Right cardiac atrium (tissue), 5 donors: ENCODE measurements around the gene RYR2. TPM values are rescaled to one million over a fixed set of nuclear protein-coding genes. Genes with fewer than 3 reads are reported as not detected.

Experiments used
- ATAC-seq, 2 donors: fragments of 200-7000 bp; cut with Tn5 transposase; one replicate each; pipeline versions ENCODE4 v1.8.0 to v1.9.1; 2020; ENCODE audit warnings: moderate library complexity in 2 of 2, mild to moderate bottlenecking in 1 of 2
- DNase-seq, 3 donors: peaks; one replicate each; pipeline ENCODE4 v3.0.0-alpha.2; 2020
- H3K27ac ChIP-seq: one replicate; pipeline ENCODE4 v1.5.1; 2013; ENCODE audit warnings: mild to moderate bottlenecking, low read length, control low read depth, moderate library complexity
- H3K27me3 ChIP-seq: one replicate; pipeline ENCODE4 v1.6.1; 2013; ENCODE audit not compliant: control insufficient read depth, insufficient read depth
- H3K4me1 ChIP-seq: one replicate; pipeline ENCODE4 v1.6.1; 2013; ENCODE audit warnings: low read length; ENCODE audit not compliant: control insufficient read depth, insufficient read depth
- H3K4me3 ChIP-seq: one replicate; pipeline ENCODE4 v1.5.1; 2013; ENCODE audit warnings: low read length, control low read depth
- H3K9me3 ChIP-seq: one replicate; pipeline ENCODE4 v1.6.1; 2013; ENCODE audit warnings: low read length; ENCODE audit not compliant: control insufficient read depth
- WGBS: extraction: QIAGEN DNeasy Blood & Tissue Kit; methylation state at CpG from one replicate; pipeline ENCODE4 v1.1.7; 2013; 5-methylcytosine and 5-hydroxymethylcytosine counted together
- intact Hi-C, 4 donors: fragments of 100-400 bp; cut with DNase I; formaldehyde crosslinking; loops; one replicate each; pipeline versions ENCODE4 v1.11.0 to v1.14.0; 2022 to 2023
- polyA plus RNA-seq: library from polyadenylated mRNA; stranded (reverse); fragments of 200-250 nt; gene quantifications from one replicate; pipeline ENCODE4 v1.2.3, GENCODE V29; 2013
- total RNA-seq, 4 donors: library from RNA; stranded (reverse); fragmentation: NEBNext Ultra II Directional; extraction: Animal tissue kit (Norgen Biotek cat#: 25700); gene quantifications; one replicate each; pipeline ENCODE4 v1.2.1, GENCODE V29; 2021
- donor health status: healthy with polysubstance abuse.
- donor health status: DM: no; HTN: yes; CAD: no.
- donor health status: DM: no; HTN: no; CAD: no.
- donor health status: DM: no; HTN: yes; CAD: no; lungs with severe emphysema.
- donor health status: DM: yes; HTN: yes; CAD: no.

Gene RYR2
- total and polyA plus RNA-seq, 5 donors, result 166 to 716 (median 487) TPM

- intact Hi-C loops, result no loop called here
- Histone ChIP-seq H3K27ac (no peak overlapping the region), H3K9me3 (no peaks in the 10 kb centered on the region), H3K4me3 (no peak overlapping the region), H3K27me3 (no peaks in the 10 kb centered on the region), H3K4me1 (peaks cover 3% of the 10 kb centered on the region)
- WGBS, result 53% methylated on average over 3 of the region's 3 CpGs
- ATAC-seq (peak; percentile 54 to 61), DNase-seq (no peak)
Measured at GRCh38 chr1:237556911-237557310, 514.9 kb downstream of the RYR2 start.

- peaks cover 2% of the 10 kb centered on the region for H3K4me1 ChIP-seq
- no peak for DNase-seq
- ATAC-seq, result no peak
Measured at GRCh38 chr1:237562242-237562823, 520.3 kb downstream of the RYR2 start.

GRCh38 chr1:237565236-237565635, 523.3 kb downstream of the RYR2 start:
- Histone ChIP-seq H3K4me3 (no peak overlapping the region), H3K27ac (no peak overlapping the region), H3K27me3 (no peaks in the 10 kb centered on the region), H3K4me1 (no peaks in the 10 kb centered on the region), H3K9me3 (no peaks in the 10 kb centered on the region)
- intact Hi-C loops, result no loop called here
- ATAC-seq (peak; percentile 19 to 25), DNase-seq (no peak)
- 60% methylated on average over 7 of the region's 7 CpGs for WGBS

More at GRCh38 chr1:237562242-237562823, 520.3 kb downstream of the RYR2 start:
- no peak overlapping the region for H3K27ac ChIP-seq
- intact Hi-C loops, result no loop called here
- no peak overlapping the region for H3K4me3 ChIP-seq
- 50% methylated on average over 4 of the region's 4 CpGs for WGBS
- no peaks in the 10 kb centered on the region for H3K27me3 ChIP-seq
- no peaks in the 10 kb centered on the region for H3K9me3 ChIP-seq

DNA sequence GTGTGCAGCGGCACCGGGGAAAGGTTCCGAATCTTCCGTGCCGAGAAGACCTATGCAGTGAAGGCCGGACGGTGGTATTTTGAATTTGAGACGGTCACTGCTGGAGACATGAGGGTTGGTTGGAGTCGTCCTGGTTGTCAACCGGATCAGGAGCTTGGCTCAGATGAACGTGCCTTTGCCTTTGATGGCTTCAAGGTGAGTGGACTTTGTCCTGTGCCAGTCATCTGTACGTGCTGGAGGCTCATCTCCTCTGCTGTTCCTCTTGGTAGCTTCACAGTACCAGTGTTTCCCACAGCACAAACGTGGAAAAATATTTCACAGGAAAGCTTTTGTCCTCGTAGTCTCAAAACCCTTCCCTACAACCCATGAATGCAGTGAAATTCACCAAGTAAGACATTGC, 524.6 kb downstream of the RYR2 start:
- intact Hi-C loops, result no loop called here
- 86% methylated on average over 14 of the region's 14 CpGs for WGBS
- no peak overlapping the region for H3K27ac ChIP-seq

DNA sequence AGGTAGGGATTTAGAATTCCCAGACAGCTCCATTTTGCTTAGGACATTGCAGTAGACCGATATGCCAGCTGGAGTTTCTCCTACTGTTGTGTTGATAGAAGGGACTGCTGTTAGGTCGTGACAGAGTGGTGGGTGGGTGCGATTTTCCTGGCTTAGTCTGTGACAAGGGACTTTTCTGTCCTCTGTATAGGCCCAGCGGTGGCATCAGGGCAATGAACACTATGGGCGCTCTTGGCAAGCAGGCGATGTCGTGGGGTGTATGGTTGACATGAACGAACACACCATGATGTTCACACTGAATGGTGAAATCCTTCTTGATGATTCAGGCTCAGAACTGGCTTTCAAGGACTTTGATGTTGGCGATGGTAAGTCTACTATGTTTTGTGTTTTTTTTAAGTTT, 527.0 kb downstream of the RYR2 start:
- ATAC-seq (no peak), DNase-seq (no peak)
- 69% methylated on average over 9 of the region's 9 CpGs for WGBS
- H3K4me3 ChIP-seq, result no peak overlapping the region
- H3K9me3 ChIP-seq, result no peaks in the 10 kb centered on the region
- H3K27me3 ChIP-seq, result no peaks in the 10 kb centered on the region
- intact Hi-C loops, result no loop called here
- H3K27ac ChIP-seq, result no peak overlapping the region
- no peaks in the 10 kb centered on the region for H3K4me1 ChIP-seq

More for the DNA sequence above, 524.6 kb downstream of the RYR2 start:
- Histone ChIP-seq H3K4me3 (no peak overlapping the region), H3K27me3 (no peaks in the 10 kb centered on the region), H3K9me3 (no peaks in the 10 kb centered on the region), H3K4me1 (no peaks in the 10 kb centered on the region)
- ATAC-seq (no peak), DNase-seq (no peak)

DNA sequence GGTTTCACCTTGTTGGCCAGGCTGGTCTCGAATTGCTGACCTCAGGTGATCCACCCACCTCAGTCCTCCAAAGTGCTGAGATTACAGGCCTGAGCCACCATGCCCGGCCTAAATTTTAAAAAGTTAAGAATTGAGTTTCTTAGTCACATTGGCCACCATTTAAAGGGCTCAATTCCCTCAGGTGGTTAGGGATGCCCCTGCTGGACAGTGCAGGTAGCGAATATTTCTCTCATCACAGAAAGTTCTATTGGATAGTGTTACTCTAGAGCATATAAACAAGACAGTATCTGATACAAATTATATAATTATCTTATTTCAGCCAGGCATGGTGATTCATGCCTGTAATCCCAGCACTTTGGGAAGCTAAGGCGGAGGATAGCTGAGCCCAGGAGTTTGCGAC, 528.5 kb downstream of the RYR2 start:
- Histone ChIP-seq H3K27ac (no peak overlapping the region), H3K9me3 (no peaks in the 10 kb centered on the region), H3K27me3 (no peaks in the 10 kb centered on the region), H3K4me1 (no peaks in the 10 kb centered on the region), H3K4me3 (no peak overlapping the region)
- 95% methylated on average over 5 of the region's 5 CpGs for WGBS
- no peak for ATAC-seq
- intact Hi-C loops, result no loop called here
- no peak for DNase-seq

GRCh38 chr1:237574536-237574935, 532.6 kb downstream of the RYR2 start:
- WGBS, result 65% methylated on average over 2 of the region's 2 CpGs
- no peaks in the 10 kb centered on the region for H3K9me3 ChIP-seq
- H3K27ac ChIP-seq, result no peak overlapping the region
- ATAC-seq (no peak), DNase-seq (no peak)
- no peak overlapping the region for H3K4me3 ChIP-seq
- H3K27me3 ChIP-seq, result no peaks in the 10 kb centered on the region
- H3K4me1 ChIP-seq, result no peaks in the 10 kb centered on the region
- intact Hi-C loops, result no loop called here

DNA sequence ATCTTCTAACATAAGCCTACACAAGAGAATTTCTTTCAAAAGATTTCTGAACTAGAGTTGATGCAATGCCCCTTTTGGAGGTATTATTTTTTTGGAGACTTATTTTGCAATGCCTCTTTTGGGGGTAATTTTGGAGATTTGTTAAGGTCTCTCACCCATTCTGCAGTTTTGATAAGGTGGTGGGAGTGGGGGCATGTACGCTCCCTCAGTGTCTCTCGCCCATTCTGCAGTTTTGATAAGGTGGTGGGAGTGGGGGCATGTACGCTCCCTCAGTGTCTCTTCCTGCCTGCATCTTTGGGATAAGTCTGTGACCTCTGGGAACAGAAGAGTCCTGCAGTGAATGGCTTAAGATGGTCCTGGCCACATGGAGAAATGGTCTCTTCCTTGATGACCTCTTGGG, 536.6 kb downstream of the RYR2 start:
- Histone ChIP-seq H3K27ac (no peak overlapping the region), H3K27me3 (no peaks in the 10 kb centered on the region), H3K4me1 (no peaks in the 10 kb centered on the region), H3K9me3 (no peaks in the 10 kb centered on the region), H3K4me3 (no peak overlapping the region)
- intact Hi-C loops, result no loop called here
- ATAC-seq (no peak), DNase-seq (no peak)
- 88% methylated on average over 3 of the region's 3 CpGs for WGBS

GRCh38 chr1:237580726-237581125, 538.7 kb downstream of the RYR2 start:
- Histone ChIP-seq H3K9me3 (no peaks in the 10 kb centered on the region), H3K27me3 (no peaks in the 10 kb centered on the region), H3K4me1 (no peaks in the 10 kb centered on the region), H3K27ac (no peak overlapping the region), H3K4me3 (no peak overlapping the region)
- ATAC-seq, result no peak
- intact Hi-C loops, result no loop called here
- WGBS, result 70% methylated on average over 2 of the region's 2 CpGs
- no peak for DNase-seq

GRCh38 chr1:237583270-237583669, 541.3 kb downstream of the RYR2 start:
- no peaks in the 10 kb centered on the region for H3K4me1 ChIP-seq
- H3K4me3 ChIP-seq, result no peak overlapping the region
- DNase-seq (no peak), ATAC-seq (no peak)
- intact Hi-C loops, result no loop called here
- H3K27me3 ChIP-seq, result no peaks in the 10 kb centered on the region
- H3K27ac ChIP-seq, result no peak overlapping the region
- H3K9me3 ChIP-seq, result no peaks in the 10 kb centered on the region

DNA sequence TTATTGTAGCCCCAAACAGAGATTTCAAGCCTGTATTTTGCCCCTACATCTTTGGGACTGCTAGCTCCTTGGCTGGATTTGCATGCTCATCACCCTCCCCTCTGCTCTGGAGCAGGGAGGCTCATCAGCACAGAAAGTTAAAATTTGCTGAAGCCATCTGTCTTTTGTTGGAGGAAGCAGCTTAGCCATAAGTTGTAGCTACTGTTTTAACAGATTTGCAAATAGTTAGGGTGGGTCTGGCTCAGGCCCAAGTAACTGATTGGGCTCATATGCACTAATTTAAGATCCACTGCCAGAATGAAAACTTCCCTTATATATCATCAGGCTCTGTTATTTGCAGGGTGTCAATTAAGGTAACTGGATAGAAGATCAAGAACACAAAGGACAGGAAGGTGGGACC, 541.8 kb downstream of the RYR2 start:
- no peak for ATAC-seq
- Histone ChIP-seq H3K4me1 (no peaks in the 10 kb centered on the region), H3K27me3 (no peaks in the 10 kb centered on the region), H3K4me3 (no peak overlapping the region), H3K27ac (no peak overlapping the region), H3K9me3 (no peaks in the 10 kb centered on the region)
- DNase-seq, result no peak
- intact Hi-C loops, result no loop called here

- Histone ChIP-seq H3K27me3 (no peaks in the 10 kb centered on the region), H3K4me3 (no peak overlapping the region), H3K4me1 (no peaks in the 10 kb centered on the region), H3K27ac (no peak overlapping the region), H3K9me3 (no peaks in the 10 kb centered on the region)
- intact Hi-C loops, result no loop called here
- 88% methylated on average over 13 of the region's 13 CpGs for WGBS
- ATAC-seq (no peak), DNase-seq (no peak)
Measured at GRCh38 chr1:237590386-237590785, 548.4 kb downstream of the RYR2 start.
